D721Med (cell line): Measurements from ENCODE around the gene COMTD1.

Source experiments
- DNase-seq: peaks from one replicate; pipeline ENCODE4 v3.0.0; 2011; ENCODE audit warnings: low spot score; ENCODE audit not compliant: insufficient read length
- FAIRE-seq: peaks from 2 replicates; lab custom pipeline; 2011; peaks lifted over from hg19 to GRCh38; lab: Jason Lieb, UNC
- TF ChIP-seq, protein P1 (sequence below): IDR thresholded peaks from 2 replicates; pipeline ENCODE4 v1.5.1; 2012; ENCODE audit warnings: mild to moderate bottlenecking, control low read depth; ENCODE audit not compliant: insufficient read depth; ENCODE audit errors: missing control alignments

COMTD1 gene

DNA sequence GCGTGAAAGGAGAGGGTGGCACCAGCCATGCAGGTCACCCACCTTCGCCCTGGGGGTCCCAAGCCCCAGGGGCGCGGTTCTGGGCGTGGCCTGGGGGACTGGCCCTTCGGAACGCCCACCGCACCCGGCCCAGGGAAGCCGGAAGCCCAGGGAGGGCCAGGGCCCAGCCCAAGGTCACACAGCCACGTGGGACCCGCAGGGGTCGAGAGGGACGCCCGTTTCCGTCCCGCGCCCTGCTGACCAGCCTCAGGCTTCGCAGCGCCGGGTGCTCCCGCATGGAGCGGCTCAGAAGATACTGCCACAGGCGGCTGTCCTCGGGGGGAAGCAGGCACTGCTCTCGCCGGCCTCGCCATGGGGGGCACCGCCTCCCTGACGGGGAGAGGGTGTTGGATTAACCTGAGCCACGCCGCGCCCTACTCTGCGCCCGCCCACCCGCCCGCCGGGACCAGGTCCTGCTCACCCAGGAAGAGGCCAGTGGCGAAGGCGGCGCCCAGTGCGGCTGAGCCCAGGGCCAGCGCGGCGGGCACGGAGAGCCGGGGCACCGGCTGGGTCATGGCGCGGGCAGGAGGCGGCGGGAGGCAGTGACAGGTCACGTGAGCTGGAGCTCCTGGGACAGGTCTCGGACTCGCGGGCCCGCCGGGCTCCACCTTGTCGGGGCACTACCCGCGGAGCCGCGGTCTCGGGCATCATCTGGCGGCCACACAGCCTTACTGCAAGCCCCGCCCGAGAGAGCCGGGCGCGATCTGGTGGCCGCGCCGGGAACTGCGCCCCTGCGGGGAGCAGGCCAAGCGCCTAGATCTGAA is at the start of gene COMTD1:
Gene COMTD1 (minus strand): TSS at position 583 of the 803 bp plus-strand sequence. CDS start 29 bp downstream, at position 554.
- TF ChIP-seq, protein P1, sequence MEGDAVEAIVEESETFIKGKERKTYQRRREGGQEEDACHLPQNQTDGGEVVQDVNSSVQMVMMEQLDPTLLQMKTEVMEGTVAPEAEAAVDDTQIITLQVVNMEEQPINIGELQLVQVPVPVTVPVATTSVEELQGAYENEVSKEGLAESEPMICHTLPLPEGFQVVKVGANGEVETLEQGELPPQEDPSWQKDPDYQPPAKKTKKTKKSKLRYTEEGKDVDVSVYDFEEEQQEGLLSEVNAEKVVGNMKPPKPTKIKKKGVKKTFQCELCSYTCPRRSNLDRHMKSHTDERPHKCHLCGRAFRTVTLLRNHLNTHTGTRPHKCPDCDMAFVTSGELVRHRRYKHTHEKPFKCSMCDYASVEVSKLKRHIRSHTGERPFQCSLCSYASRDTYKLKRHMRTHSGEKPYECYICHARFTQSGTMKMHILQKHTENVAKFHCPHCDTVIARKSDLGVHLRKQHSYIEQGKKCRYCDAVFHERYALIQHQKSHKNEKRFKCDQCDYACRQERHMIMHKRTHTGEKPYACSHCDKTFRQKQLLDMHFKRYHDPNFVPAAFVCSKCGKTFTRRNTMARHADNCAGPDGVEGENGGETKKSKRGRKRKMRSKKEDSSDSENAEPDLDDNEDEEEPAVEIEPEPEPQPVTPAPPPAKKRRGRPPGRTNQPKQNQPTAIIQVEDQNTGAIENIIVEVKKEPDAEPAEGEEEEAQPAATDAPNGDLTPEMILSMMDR = peak; percentile 99
- FAIRE-seq = no peak

DNA sequence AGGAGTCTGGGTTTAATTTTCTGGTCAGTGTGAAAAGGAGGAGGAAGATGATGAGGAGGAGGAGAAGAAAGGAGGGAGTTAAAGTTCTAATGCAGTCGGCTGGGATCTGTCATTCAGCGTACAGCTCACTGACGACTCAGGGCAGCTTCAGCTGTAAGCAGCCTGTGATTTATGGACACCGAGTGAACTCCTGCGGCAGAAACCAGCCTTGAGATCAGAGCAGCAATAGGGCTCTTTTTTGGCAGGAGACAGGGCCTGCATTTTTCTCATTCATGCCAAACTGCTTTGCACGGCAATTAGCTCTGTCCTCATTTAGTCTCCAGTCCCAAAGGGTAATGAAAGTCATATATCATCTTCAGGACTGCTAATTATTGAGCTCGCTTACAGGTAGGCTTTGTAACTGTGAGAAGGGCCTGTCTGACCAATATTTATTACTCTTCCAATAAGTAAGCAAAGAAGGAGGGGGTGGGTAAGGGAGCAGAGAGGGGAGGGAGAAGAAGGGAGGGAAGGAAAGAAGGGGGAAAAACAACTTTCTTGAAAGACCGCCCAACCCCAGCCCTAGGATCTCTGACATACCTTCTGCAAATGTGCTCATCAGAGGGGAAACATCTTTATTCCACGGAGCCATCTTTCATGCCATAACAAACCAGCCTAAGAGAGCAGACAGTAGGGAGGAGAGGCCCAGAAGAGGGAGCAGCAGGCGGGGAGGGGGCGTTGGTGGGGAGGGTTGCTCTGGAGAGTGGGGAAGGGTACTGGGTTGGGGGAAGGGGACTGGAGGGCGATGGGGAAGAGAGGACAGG is 48.1 kb upstream of the COMTD1 start:
- FAIRE-seq (no peak), DNase-seq (no peak)
- TF ChIP-seq, protein P1 = no peak

More for the DNA sequence above, at the start of gene COMTD1:
- peak; percentile 78 for DNase-seq

DNA sequence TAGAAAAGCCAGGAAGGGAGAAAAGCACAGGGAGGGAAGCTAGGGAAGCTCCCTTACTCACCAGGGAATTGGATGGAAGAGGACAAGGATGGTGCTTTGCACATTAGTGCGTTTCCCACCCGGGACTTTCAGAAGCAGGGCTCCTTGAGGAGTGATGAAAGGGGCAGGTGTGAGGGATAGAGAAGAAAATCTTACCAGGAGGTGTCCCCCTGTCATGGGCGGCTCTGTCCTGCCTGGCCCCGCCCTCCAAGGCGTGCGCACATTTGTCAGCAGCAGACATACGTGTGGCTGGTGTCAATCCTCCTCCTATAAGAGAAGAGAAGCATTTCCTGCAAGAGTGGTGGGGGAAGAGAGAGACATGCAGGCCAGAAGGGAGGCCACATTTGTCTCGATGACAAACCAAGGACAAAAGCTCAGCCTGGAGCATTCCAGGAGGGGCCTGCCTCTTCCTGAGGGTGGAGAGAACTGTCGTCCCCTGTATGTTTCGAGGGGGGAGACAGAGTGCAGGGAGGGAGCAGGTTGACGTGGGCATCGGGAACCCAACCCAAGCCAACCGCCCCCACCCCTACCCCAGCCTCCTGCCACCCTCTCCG is 47.4 kb upstream of the COMTD1 start:
- DNase-seq = no peak
- FAIRE-seq = no peak
- TF ChIP-seq, protein P1 = no peak

DNA sequence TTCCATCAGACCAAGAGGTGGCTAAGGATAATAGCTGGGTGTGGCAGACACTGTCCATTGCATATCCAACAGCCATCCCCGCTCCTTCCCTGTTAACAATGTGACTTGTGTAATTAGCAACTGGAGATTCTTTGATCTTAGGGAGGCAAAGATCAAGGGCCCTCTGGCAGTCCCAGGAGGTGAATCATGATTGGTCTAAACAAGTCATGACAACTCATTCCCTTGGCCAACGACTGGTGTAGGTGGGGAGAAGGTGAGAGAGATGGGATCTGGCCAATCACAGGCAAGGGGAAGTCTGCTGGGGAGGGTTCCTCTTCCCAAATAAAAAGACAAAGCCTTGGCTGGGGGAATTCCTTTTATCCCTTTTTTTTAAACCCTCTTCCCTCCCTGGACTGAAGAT is 46.2 kb upstream of the COMTD1 start:
- no peak for FAIRE-seq

DNA sequence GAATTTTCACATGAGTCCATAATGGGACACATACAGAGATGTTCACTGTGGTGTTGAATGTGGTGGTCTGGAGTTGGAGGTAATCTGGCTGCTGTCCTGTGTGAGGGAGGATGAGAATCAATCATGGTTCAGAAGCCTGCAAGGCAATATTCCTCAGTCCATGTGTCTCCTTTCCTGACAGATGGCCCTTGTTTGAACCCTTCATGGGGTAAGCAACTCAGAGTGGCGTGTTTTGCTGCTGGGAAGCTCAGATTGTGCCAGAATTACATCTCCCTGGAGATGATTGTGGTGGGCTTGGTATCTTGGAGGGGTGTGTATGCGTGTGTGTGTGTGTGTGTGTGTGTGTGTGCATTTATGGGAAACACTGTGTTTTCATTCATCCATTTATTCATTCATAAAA is 44.5 kb upstream of the COMTD1 start:
- FAIRE-seq (no peak), DNase-seq (no peak)
- TF ChIP-seq, protein P1 = no peak

More for the DNA sequence above, 46.2 kb upstream of the COMTD1 start:
- no peak for DNase-seq
- TF ChIP-seq, protein P1 = no peak

DNA sequence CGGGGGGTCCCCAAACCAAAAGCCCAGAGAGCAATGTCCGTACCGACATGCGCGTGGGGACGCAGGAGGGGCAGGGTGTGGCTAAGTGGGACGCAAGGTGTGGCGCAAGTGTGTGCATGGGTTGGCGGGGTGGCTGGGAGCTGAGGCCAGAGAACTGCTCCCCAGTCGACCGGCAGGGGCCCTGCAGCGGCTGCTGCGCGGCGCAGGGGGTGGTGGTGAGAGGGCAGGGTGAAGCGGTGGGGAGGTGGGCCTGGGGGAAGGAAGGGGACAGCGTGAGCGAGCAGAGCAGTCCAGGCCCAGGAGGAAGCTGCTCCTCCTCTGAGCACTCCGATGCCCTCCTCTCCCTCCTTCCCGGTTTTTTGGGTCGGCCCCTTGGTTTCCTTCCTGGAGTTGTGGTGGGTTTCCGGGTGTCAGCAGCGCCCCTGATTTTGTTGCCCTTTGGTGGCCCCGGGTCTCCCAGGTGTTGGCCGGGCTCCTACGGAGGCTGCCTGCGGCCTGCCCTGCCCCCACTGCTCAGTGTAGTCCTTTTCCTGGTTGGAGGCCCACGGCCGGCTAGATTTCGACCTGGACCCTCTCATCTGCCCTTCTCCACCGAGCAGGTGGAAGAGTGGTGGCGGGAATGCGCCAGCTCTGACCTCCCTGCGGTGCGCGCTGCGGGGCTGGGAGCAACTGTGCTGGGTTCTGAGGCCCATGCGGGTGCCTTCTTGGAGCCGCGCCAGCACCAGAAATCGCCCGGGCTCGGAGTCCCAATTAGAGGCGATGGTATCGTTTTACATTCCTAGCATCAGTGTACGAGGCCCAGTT is 40.5 kb upstream of the COMTD1 start:
- FAIRE-seq = no peak
- no peak for DNase-seq

More for the DNA sequence above, 40.5 kb upstream of the COMTD1 start:
- TF ChIP-seq, protein P1 = no peak
